Kidney (tissue), 22 donors: ENCODE measurements around the gene ARHGEF12. TPM values are rescaled to one million over a fixed set of nuclear protein-coding genes. Genes with fewer than 3 reads are reported as not detected.

Source experiments
- DNase-seq, 5 donors: peaks; one replicate each; pipeline ENCODE4 v3.0.0-alpha.2; 2013 to 2020
- FAIRE-seq: peaks from 2 replicates; lab custom pipeline; 2012; peaks lifted over from hg19 to GRCh38; lab: Jason Lieb, UNC
- H3K27ac ChIP-seq, 2 donors: one replicate each; pipeline ENCODE4 v1.7.0; 2013; ENCODE audit warnings: low read depth in 2 of 2, low read length in 2 of 2, inconsistent platforms in 1 of 2
- H3K27me3 ChIP-seq: one replicate; pipeline ENCODE4 v1.7.1; 2013; ENCODE audit warnings: low read length, inconsistent platforms; ENCODE audit not compliant: control insufficient read depth, insufficient read depth
- H3K36me3 ChIP-seq, 3 donors: one replicate each; pipeline versions ENCODE4 v1.7.0 to v1.7.1; 2013; ENCODE audit warnings: low read length in 3 of 3, control low read depth in 1 of 3, inconsistent platforms in 1 of 3; ENCODE audit not compliant: insufficient read depth in 3 of 3, control insufficient read depth in 2 of 3
- H3K4me1 ChIP-seq, 3 donors: one replicate each; pipeline versions ENCODE4 v1.7.0 to v1.7.1; 2013; ENCODE audit warnings: low read length in 3 of 3, inconsistent platforms in 1 of 3, low read depth in 1 of 3; ENCODE audit not compliant: control insufficient read depth in 2 of 3, insufficient read depth in 2 of 3
- H3K4me3 ChIP-seq, 3 donors: one replicate each; pipeline versions ENCODE4 v1.7.0 to v1.8.1; 2013; ENCODE audit warnings: low read length in 3 of 3, control low read depth in 1 of 3, inconsistent platforms in 1 of 3
- H3K9ac ChIP-seq, 3 donors: one replicate each; pipeline versions ENCODE4 v1.7.0 to v1.7.1; 2013; ENCODE audit warnings: low read length in 3 of 3, control low read depth in 1 of 3, inconsistent platforms in 1 of 3
- H3K9me3 ChIP-seq, 3 donors: one replicate each; pipeline versions ENCODE4 v1.7.0 to v1.7.1; 2013; ENCODE audit warnings: low read length in 3 of 3, control low read depth in 1 of 3, inconsistent platforms in 1 of 3; ENCODE audit not compliant: control insufficient read depth in 2 of 3, insufficient read depth in 1 of 3
- CTCF ChIP-seq: IDR thresholded peaks from 3 replicates; pipeline ENCODE4 v1.5.1; 2012; ENCODE audit warnings: mild to moderate bottlenecking, moderate library complexity, borderline replicate concordance; ENCODE audit not compliant: insufficient read depth; ENCODE audit errors: extremely low read depth
- intact Hi-C: fragments of 100-400 bp; cut with DNase I; formaldehyde crosslinking; loops from one replicate; pipeline ENCODE4 v1.11.1; 2022
- long read RNA-seq, 10 donors: library from polyadenylated mRNA in 1 of 10; unstranded in 1 of 10; transcript quantifications; one replicate each; pipeline ENCODE4 v2.0.0 and lab custom pipeline, GENCODE V29; 2021 to 2026
- polyA plus RNA-seq: library from polyadenylated mRNA; stranded (reverse); fragments of 350-450 nt; fragmentation: Illumina TruSeq; extraction: RNeasy Lipid Tissue Mini Kit (QIAGEN cat#74804); gene quantifications from one replicate; pipeline ENCODE4 v1.2.3, GENCODE V29; 2014; ENCODE audit warnings: low read depth, low replicate concordance; ENCODE audit not compliant: insufficient read depth
- total RNA-seq: library from RNA; stranded (reverse); fragmentation: NEBNext Ultra II Directional; extraction: Animal tissue kit (Norgen Biotek cat#: 25700); gene quantifications from one replicate; pipeline ENCODE4 v1.2.1, GENCODE V29; 2021
- donor health status: control.
- donor health status: control.
- donor health status: control.
- donor health status: control.
- donor health status: control.
- donor health status: DM: yes; HTN: yes; CAD: no.
- donor health status: Normal renal cell carcinoma (clear cell type).

ARHGEF12 gene
- 161 TPM for total RNA-seq
- polyA plus RNA-seq, result 21.1 TPM
- long read RNA-seq, donor 1, full-length matches to known transcripts, result 1 of 1 reads
- long read RNA-seq, donor 1, partial matches to known transcripts, result 0 of 1 reads
- long read RNA-seq, donor 1, other reads (novel, unspliced or antisense), result 0 of 1 reads
- long read RNA-seq, donor 2, result 0 reads
- long read RNA-seq, donor 3, partial matches to known transcripts, result 0 of 2 reads
- long read RNA-seq, donor 3, other reads (novel, unspliced or antisense), result 0 of 2 reads
- long read RNA-seq, donor 4, full-length matches to known transcripts, result 1 of 1 reads
- long read RNA-seq, donor 4, partial matches to known transcripts, result 0 of 1 reads
- long read RNA-seq, donor 4, other reads (novel, unspliced or antisense), result 0 of 1 reads
- long read RNA-seq, donor 5, result 0 reads
- long read RNA-seq, donor 6, result 0 reads
- long read RNA-seq, donor 7, partial matches to known transcripts, result 7 of 22 reads
- long read RNA-seq, donor 7, other reads (novel, unspliced or antisense), result 15 of 22 reads
- long read RNA-seq, donor 8, partial matches to known transcripts, result 0 of 1 reads
- long read RNA-seq, donor 8, other reads (novel, unspliced or antisense), result 0 of 1 reads
- long read RNA-seq, donor 9, result 0 reads
- long read RNA-seq, donor 10, full-length matches to known transcripts, result 1 of 1 reads
- long read RNA-seq, donor 10, partial matches to known transcripts, result 0 of 1 reads
- long read RNA-seq, donor 10, other reads (novel, unspliced or antisense), result 0 of 1 reads

- intact Hi-C loops, result no loop called here
- FAIRE-seq (no peak), DNase-seq (peak; percentile 96 to 99 (median 98))
- H3K9me3 ChIP-seq, result no peaks in the 10 kb centered on the region
- peak within 1 kb of the TSS; percentile 94 to 98 for H3K27ac ChIP-seq
- peaks cover 0 to 11% (median 4%) of the 10 kb centered on the region in 3 donors for H3K4me1 ChIP-seq
- no peaks in the 10 kb centered on the region for H3K27me3 ChIP-seq
- H3K36me3 ChIP-seq, result no peaks in the 10 kb centered on the region
- H3K4me3 ChIP-seq, result peak within 1 kb of the TSS; percentile 84 to 96 (median 88)
- TF ChIP-seq CTCF, result peak; percentile 10
- peak within 1 kb of the TSS; percentile 46 to 97 (median 95) for H3K9ac ChIP-seq
Observed at GRCh38 chr11:120335908-120336640, at the start of gene ARHGEF12. Gene ARHGEF12 (plus strand): TSS chr11:120336413. CDS start chr11:120337244, 831 bp downstream.

- Histone ChIP-seq H3K27ac (no peak overlapping the region), H3K9ac (no peak overlapping the region), H3K27me3 (no peaks in the 10 kb centered on the region), H3K9me3 (no peaks in the 10 kb centered on the region), H3K4me3 (no peak overlapping the region), H3K4me1 (no peaks in the 10 kb centered on the region), H3K36me3 (no peaks in the 10 kb centered on the region)
- no peak for DNase-seq
- intact Hi-C loops, result no loop called here
- FAIRE-seq, result no peak
- no peak for TF ChIP-seq CTCF
Observed at GRCh38 chr11:120288021-120288420, 48.2 kb upstream of the ARHGEF12 start.

GRCh38 chr11:120289426-120289825, 46.8 kb upstream of the ARHGEF12 start:
- Histone ChIP-seq H3K9me3 (no peaks in the 10 kb centered on the region), H3K9ac (no peak overlapping the region), H3K4me1 (no peaks in the 10 kb centered on the region), H3K27ac (no peak overlapping the region), H3K36me3 (no peaks in the 10 kb centered on the region), H3K4me3 (no peak overlapping the region), H3K27me3 (no peaks in the 10 kb centered on the region)
- FAIRE-seq (no peak), DNase-seq (no peak)
- intact Hi-C loops, result no loop called here
- TF ChIP-seq CTCF, result no peak
